Neural progenitor cell (in vitro differentiated cells): Measurements from ENCODE around the gene TMEM131L. TPM values are rescaled to one million over a fixed set of nuclear protein-coding genes. Genes with fewer than 3 reads are reported as not detected.

Source experiments
- DNase-seq: peaks from one replicate; pipeline ENCODE4 v3.0.0-alpha.2; 2016; ENCODE audit warnings: low spot score
- H2AFZ ChIP-seq: fragments of 200-600 bp; sonication (generic); replicated peaks from 2 replicates; pipeline ENCODE4 v1.6.1; 2016; ENCODE audit warnings: antibody characterized with exemption
- H3F3A ChIP-seq: fragments of 200-600 bp; sonication (generic); 2 replicates; pipeline ENCODE4 v1.6.1; 2016; ENCODE audit warnings: antibody characterized with exemption, low read depth
- H3K27ac ChIP-seq: fragments of 200-600 bp; sonication (generic); 2 replicates; pipeline ENCODE4 v1.5.1; 2016; ENCODE audit warnings: mild to moderate bottlenecking
- H3K27me3 ChIP-seq: fragments of 200-600 bp; sonication (generic); 2 replicates; pipeline ENCODE4 v1.6.1; 2016; ENCODE audit warnings: mild to moderate bottlenecking, moderate library complexity
- H3K36me3 ChIP-seq: fragments of 200-600 bp; sonication (generic); 2 replicates; pipeline ENCODE4 v1.5.1; 2016
- H3K4me1 ChIP-seq: fragments of 200-600 bp; sonication (generic); 2 replicates; pipeline ENCODE4 v1.6.1; 2016; ENCODE audit warnings: mixed run types
- H3K4me2 ChIP-seq: fragments of 200-600 bp; sonication (generic); 2 replicates; pipeline ENCODE4 v1.6.1; 2016
- H3K4me3 ChIP-seq: fragments of 200-600 bp; sonication (generic); 2 replicates; pipeline ENCODE4 v1.5.1; 2016
- H3K79me2 ChIP-seq: fragments of 200-600 bp; sonication (generic); 2 replicates; pipeline ENCODE4 v1.6.1; 2016; ENCODE audit warnings: low read depth
- H3K9ac ChIP-seq: fragments of 200-600 bp; sonication (generic); 2 replicates; pipeline ENCODE4 v1.6.1; 2016
- H3K9me3 ChIP-seq: fragments of 200-600 bp; sonication (generic); 2 replicates; pipeline ENCODE4 v1.5.1; 2016; ENCODE audit warnings: low read depth
- H4K20me1 ChIP-seq: fragments of 200-600 bp; sonication (generic); 2 replicates; pipeline ENCODE4 v1.6.1; 2016; ENCODE audit warnings: low read depth
- H3K27ac Mint-ChIP-seq: 3 replicates; pipeline ENCODE4 v1.8.0; 2021; ENCODE audit warnings: mixed read lengths
- H3K27me3 Mint-ChIP-seq: 2 replicates; pipeline ENCODE4 v1.8.0; 2022; ENCODE audit warnings: low read depth, mild to moderate bottlenecking, inconsistent platforms, moderate library complexity, mixed read lengths; ENCODE audit not compliant: insufficient read depth
- H3K36me3 Mint-ChIP-seq: 3 replicates; pipeline ENCODE4 v1.8.0; 2021; ENCODE audit warnings: mixed read lengths
- H3K4me1 Mint-ChIP-seq: 3 replicates; pipeline ENCODE4 v1.8.0; 2021; ENCODE audit warnings: mixed read lengths
- H3K4me3 Mint-ChIP-seq: 3 replicates; pipeline ENCODE4 v1.8.0; 2021; ENCODE audit warnings: mild to moderate bottlenecking, moderate library complexity, mixed read lengths
- H3K9me3 Mint-ChIP-seq: 3 replicates; pipeline ENCODE4 v1.8.0; 2020; ENCODE audit warnings: mixed read lengths
- CTCF ChIP-seq: fragments of 200-600 bp; sonication (generic); IDR thresholded peaks from 2 replicates; pipeline ENCODE4 v1.5.1; 2017; ENCODE audit warnings: antibody characterized with exemption, mild to moderate bottlenecking
- EZH2 ChIP-seq: fragments of 200-600 bp; sonication (generic); IDR thresholded peaks from 2 replicates; pipeline ENCODE4 v1.6.1; 2017; ENCODE audit warnings: antibody characterized with exemption, mild to moderate bottlenecking, moderate library complexity
- EZH2phosphoT487 ChIP-seq: fragments of 200-600 bp; sonication (generic); IDR thresholded peaks from 2 replicates; pipeline ENCODE4 v1.6.1; 2017; ENCODE audit warnings: antibody characterized with exemption
- total RNA-seq: library from RNA; depleted of rRNA; stranded (reverse); fragments of >200 nt; gene quantifications from 2 replicates; pipeline ENCODE4 v1.2.3, GENCODE V29; 2015; ENCODE audit warnings: low replicate concordance

TMEM131L gene
- total RNA-seq, 1 donor from 2014 or later = 14.8 TPM

- H3K4me1 Mint-ChIP-seq = peaks cover 23% of the 10 kb centered on the region
- Histone ChIP-seq H3K4me3 (no peak overlapping the region), H2AFZ (no peak overlapping the region), H3K27ac (no peak overlapping the region), H3K36me3 (no peaks in the 10 kb centered on the region), H3K27me3 (no peaks in the 10 kb centered on the region), H3K4me2 (no peak overlapping the region), H3K79me2 (no peaks in the 10 kb centered on the region), H3K9ac (no peak overlapping the region), H3K9me3 (no peaks in the 10 kb centered on the region), H3K4me1 (peaks cover 23% of the 10 kb centered on the region), H4K20me1 (no peaks in the 10 kb centered on the region), H3F3A (no peaks in the 10 kb centered on the region)
- H3K27me3 Mint-ChIP-seq = no peaks in the 10 kb centered on the region
- peaks cover 10% of the 10 kb centered on the region for H3K36me3 Mint-ChIP-seq
- peaks cover 2% of the 10 kb centered on the region for H3K9me3 Mint-ChIP-seq
- H3K4me3 Mint-ChIP-seq = no peak overlapping the region
- no peak overlapping the region for H3K27ac Mint-ChIP-seq
- DNase-seq = no peak
- TF ChIP-seq EZH2phosphoT487 = no peak
- no peak for TF ChIP-seq CTCF
- TF ChIP-seq EZH2 = no peak
Observed at GRCh38 chr4:153512162-153512852, 46.1 kb downstream of the TMEM131L start.

- no peak overlapping the region for H3K27ac ChIP-seq
Observed at GRCh38 chr4:153512952-153513500, 46.9 kb downstream of the TMEM131L start.

GRCh38 chr4:153513596-153513995, 47.4 kb downstream of the TMEM131L start:
- H3K4me1 Mint-ChIP-seq = peaks cover 34% of the 10 kb centered on the region
- no peaks in the 10 kb centered on the region for H3K27me3 ChIP-seq
- H3K9me3 Mint-ChIP-seq = no peaks in the 10 kb centered on the region
- no peaks in the 10 kb centered on the region for H3F3A ChIP-seq
- H3K27me3 Mint-ChIP-seq = no peaks in the 10 kb centered on the region
- no peaks in the 10 kb centered on the region for H3K9me3 ChIP-seq
- no peak overlapping the region for H3K4me3 Mint-ChIP-seq
- no peak overlapping the region for H3K27ac ChIP-seq
- H3K4me1 ChIP-seq = peaks cover 23% of the 10 kb centered on the region
- TF ChIP-seq EZH2 (no peak), EZH2phosphoT487 (no peak), CTCF (no peak)
- no peak overlapping the region for H3K4me2 ChIP-seq
- H3K4me3 ChIP-seq = no peak overlapping the region
- H3K9ac ChIP-seq = no peak overlapping the region
- H3K27ac Mint-ChIP-seq = no peak overlapping the region
- no peak for DNase-seq
- H4K20me1 ChIP-seq = no peaks in the 10 kb centered on the region
- H3K36me3 ChIP-seq = no peaks in the 10 kb centered on the region
- no peaks in the 10 kb centered on the region for H3K79me2 ChIP-seq
- H3K36me3 Mint-ChIP-seq = peaks cover 6% of the 10 kb centered on the region
- no peak overlapping the region for H2AFZ ChIP-seq

More at GRCh38 chr4:153512952-153513500, 46.9 kb downstream of the TMEM131L start:
- peaks cover 23% of the 10 kb centered on the region for H3K4me1 ChIP-seq
- no peak overlapping the region for H3K4me2 ChIP-seq
- no peaks in the 10 kb centered on the region for H3F3A ChIP-seq
- H3K9ac ChIP-seq = no peak overlapping the region
- no peaks in the 10 kb centered on the region for H4K20me1 ChIP-seq
- Mint-ChIP-seq H3K4me1 (peaks cover 30% of the 10 kb centered on the region), H3K36me3 (peaks cover 6% of the 10 kb centered on the region), H3K9me3 (no peaks in the 10 kb centered on the region), H3K4me3 (no peak overlapping the region), H3K27ac (no peak overlapping the region), H3K27me3 (no peaks in the 10 kb centered on the region)
- no peaks in the 10 kb centered on the region for H3K36me3 ChIP-seq
- no peaks in the 10 kb centered on the region for H3K27me3 ChIP-seq
- H3K4me3 ChIP-seq = no peak overlapping the region
- DNase-seq = no peak
- H3K9me3 ChIP-seq = no peaks in the 10 kb centered on the region
- no peaks in the 10 kb centered on the region for H3K79me2 ChIP-seq
- no peak for TF ChIP-seq EZH2
- TF ChIP-seq EZH2phosphoT487 = no peak
- TF ChIP-seq CTCF = no peak
- no peak overlapping the region for H2AFZ ChIP-seq
